CD4-positive, CD25-positive, alpha-beta regulatory T cell (primary cell): Measurements from ENCODE around the gene SLC37A2. TPM values are rescaled to one million over a fixed set of nuclear protein-coding genes. Genes with fewer than 3 reads are reported as not detected.
A peak's percentile ranks its signal among the peaks of the same experiment; 100 is the strongest.
"Not testable (repeated sequence)": the region's sequence is repeated elsewhere in the genome, so short reads cannot be mapped to it uniquely, and the experiment has no call there.

Experiments
- ATAC-seq, 2 donors: fragments of 150-1000 bp; cut with Tn5 transposase; one replicate each; pipeline ENCODE4 v1.10.0; 2021; ENCODE audit warnings: low read depth in 2 of 2, moderate number of reproducible peaks in 2 of 2, moderate library complexity in 1 of 2
- DNase-seq, 3 donors: peaks; one replicate each; pipeline versions ENCODE4 v3.0.0 to v3.0.0-alpha.2; 2012 to 2022; ENCODE audit warnings: mixed read lengths in 1 of 3
- H3K27ac ChIP-seq: one replicate; pipeline ENCODE4 v1.7.0; 2013; ENCODE audit warnings: mild to moderate bottlenecking, low read length; ENCODE audit not compliant: insufficient read depth, poor library complexity, severe bottlenecking
- H3K27me3 ChIP-seq: one replicate; pipeline ENCODE4 v1.7.0; 2013; ENCODE audit warnings: low read length; ENCODE audit not compliant: control insufficient read depth, insufficient read depth
- H3K36me3 ChIP-seq: one replicate; pipeline ENCODE4 v1.7.0; 2013; ENCODE audit warnings: mild to moderate bottlenecking, low read length, moderate library complexity; ENCODE audit not compliant: control insufficient read depth, insufficient read depth
- H3K4me1 ChIP-seq: 2 replicates; pipeline ENCODE4 v1.7.0; 2013; ENCODE audit warnings: mild to moderate bottlenecking, low read length; ENCODE audit not compliant: insufficient read depth, control insufficient read depth, poor library complexity, severe bottlenecking
- H3K4me3 ChIP-seq: one replicate; pipeline ENCODE4 v1.7.0; 2013; ENCODE audit warnings: low read depth, mild to moderate bottlenecking, low read length, moderate library complexity
- H3K9me3 ChIP-seq, 2 experiments: 1 replicate in 1 of 2; 2 replicates in 1 of 2; pipeline ENCODE4 v1.7.0; 2013; ENCODE audit warnings: low read length in 2 of 2, mild to moderate bottlenecking in 1 of 2, moderate library complexity in 1 of 2; ENCODE audit not compliant: control insufficient read depth in 2 of 2
- H3K27ac Mint-ChIP-seq, 3 donors: one replicate each; pipeline ENCODE4 v1.8.0; 2020 to 2022; ENCODE audit warnings: mild to moderate bottlenecking in 3 of 3, mixed read lengths in 3 of 3, moderate library complexity in 2 of 3
- H3K27me3 Mint-ChIP-seq: one replicate; pipeline ENCODE4 v1.8.0; 2022; ENCODE audit warnings: mild to moderate bottlenecking, mixed read lengths
- H3K36me3 Mint-ChIP-seq: one replicate; pipeline ENCODE4 v1.8.0; 2020; ENCODE audit warnings: mixed read lengths
- H3K4me1 Mint-ChIP-seq, 4 donors: one replicate each; pipeline ENCODE4 v1.8.0; 2020 to 2022; ENCODE audit warnings: mixed read lengths in 4 of 4, mild to moderate bottlenecking in 1 of 4
- H3K4me3 Mint-ChIP-seq, 4 donors: one replicate each; pipeline ENCODE4 v1.8.0; 2020 to 2022; ENCODE audit warnings: mild to moderate bottlenecking in 4 of 4, mixed read lengths in 4 of 4, moderate library complexity in 3 of 4
- H3K9me3 Mint-ChIP-seq, 7 donors: one replicate each; pipeline ENCODE4 v1.8.0; 2020 to 2022; ENCODE audit warnings: mixed read lengths in 7 of 7, mild to moderate bottlenecking in 3 of 7, moderate library complexity in 2 of 7
- polyA plus RNA-seq, 4 donors: library from polyadenylated mRNA; unstranded; fragments of 300-500 nt; fragmentation: Illumina TruSeq; gene quantifications; one replicate each; pipeline ENCODE4 v1.2.3, GENCODE V29; 2021
- total RNA-seq: library from RNA; stranded (reverse); gene quantifications from one replicate; pipeline ENCODE4 v1.2.3, GENCODE V29; 2022

SLC37A2 gene
- total and polyA plus RNA-seq, 5 donors from 2014 or later = 0.17 to 0.41 (median 0.24) TPM; not detected in 2

DNA sequence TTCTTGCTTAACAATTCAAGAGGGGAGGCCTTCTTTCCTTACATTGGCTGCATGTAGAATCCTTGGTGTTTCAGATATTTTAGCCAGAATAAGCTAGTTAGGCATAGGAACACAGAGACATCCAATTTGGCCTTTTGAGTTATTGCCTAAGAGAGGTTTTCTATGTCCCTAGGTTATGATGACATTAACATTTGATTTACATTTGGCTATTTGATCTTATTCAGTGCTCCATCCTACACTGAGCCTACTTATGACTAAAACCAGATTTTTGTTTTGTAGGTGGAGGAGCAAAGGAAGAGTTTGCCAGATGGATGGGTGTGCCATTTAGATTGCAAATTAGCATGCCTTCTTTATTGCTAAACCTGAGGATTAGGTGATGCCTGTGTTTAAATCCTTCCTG, 11.1 kb upstream of the SLC37A2 start:
- ATAC-seq (no peak), DNase-seq (no peak)
- H3K9me3 Mint-ChIP-seq = peaks cover 0 to 2% (median 0%) of the 10 kb centered on the region in 7 donors
- no peaks in the 10 kb centered on the region for H3K36me3 Mint-ChIP-seq
- Histone ChIP-seq H3K27ac (no peak overlapping the region), H3K9me3 (no peaks in the 10 kb centered on the region), H3K27me3 (no peaks in the 10 kb centered on the region), H3K4me1 (no peaks in the 10 kb centered on the region), H3K36me3 (no peaks in the 10 kb centered on the region), H3K4me3 (no peak overlapping the region)
- H3K27ac Mint-ChIP-seq = no peak overlapping the region
- H3K4me3 Mint-ChIP-seq = no peak overlapping the region
- no peaks in the 10 kb centered on the region for H3K4me1 Mint-ChIP-seq
- no peaks in the 10 kb centered on the region for H3K27me3 Mint-ChIP-seq

DNA sequence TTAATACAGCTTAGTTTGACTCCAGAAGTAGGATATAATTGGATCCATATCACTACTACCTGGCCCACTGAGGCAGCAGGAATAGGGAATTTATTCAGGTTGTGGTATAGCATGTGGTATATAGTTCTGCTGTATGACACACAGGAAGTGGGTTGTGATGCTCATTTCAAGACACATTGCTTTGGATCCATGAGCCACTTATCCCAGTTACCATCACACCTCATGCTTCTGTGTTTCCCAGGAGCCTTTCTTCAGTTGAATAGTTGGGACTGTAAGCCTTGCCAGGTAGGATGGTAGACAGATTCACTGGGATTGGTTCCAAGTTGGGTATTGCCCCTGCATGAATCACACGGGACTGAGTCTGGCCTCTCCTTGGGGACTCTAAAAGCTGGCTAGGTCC, 9.9 kb upstream of the SLC37A2 start:
- Mint-ChIP-seq H3K27me3 (no peaks in the 10 kb centered on the region), H3K9me3 (peaks cover 0 to 3% (median 0%) of the 10 kb centered on the region in 7 donors), H3K4me3 (no peak overlapping the region), H3K27ac (no peak overlapping the region), H3K36me3 (no peaks in the 10 kb centered on the region), H3K4me1 (no peaks in the 10 kb centered on the region)
- Histone ChIP-seq H3K4me1 (no peaks in the 10 kb centered on the region), H3K9me3 (no peaks in the 10 kb centered on the region), H3K27ac (no peak overlapping the region), H3K36me3 (no peaks in the 10 kb centered on the region), H3K4me3 (no peak overlapping the region), H3K27me3 (no peaks in the 10 kb centered on the region)
- ATAC-seq (no peak), DNase-seq (no peak)

DNA sequence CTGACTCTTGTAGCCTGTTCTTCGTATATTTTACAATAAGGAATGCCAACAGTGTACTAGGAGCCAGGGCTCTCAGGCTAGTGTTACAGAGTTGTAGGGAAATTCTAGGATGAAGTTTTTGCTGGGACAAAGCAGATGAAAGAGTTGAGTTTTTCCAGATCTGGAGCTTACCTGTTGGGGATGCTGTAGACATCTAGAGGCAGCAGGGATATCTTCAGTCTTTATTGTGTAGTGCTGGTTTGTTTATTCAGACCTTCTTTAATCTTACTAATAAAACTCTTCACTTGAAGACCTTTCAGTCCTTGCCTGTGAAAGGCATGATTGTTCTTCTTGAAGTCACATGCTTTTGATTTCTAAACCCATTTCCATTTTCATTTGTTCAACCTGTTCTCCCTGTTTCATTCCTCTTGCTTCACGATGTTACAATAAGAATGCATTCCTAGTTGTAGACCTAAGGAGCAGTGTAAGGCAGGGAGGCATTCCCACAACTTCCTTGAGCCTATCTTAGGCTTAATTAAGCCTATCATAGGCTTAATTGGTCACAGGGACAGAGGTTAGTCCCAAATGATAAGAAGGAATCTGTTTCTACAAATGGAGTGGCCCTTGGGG, 7.9 kb upstream of the SLC37A2 start:
- no peak overlapping the region for H3K27ac ChIP-seq
- H3K9me3 Mint-ChIP-seq = peaks cover 0 to 3% (median 0%) of the 10 kb centered on the region in 7 donors
- H3K27ac Mint-ChIP-seq = no peak overlapping the region
- no peaks in the 10 kb centered on the region for H3K9me3 ChIP-seq
- no peak for ATAC-seq
- H3K4me3 ChIP-seq = no peak overlapping the region
- no peaks in the 10 kb centered on the region for H3K4me1 ChIP-seq
- H3K36me3 ChIP-seq = no peaks in the 10 kb centered on the region
- DNase-seq = no peak
- H3K27me3 Mint-ChIP-seq = no peaks in the 10 kb centered on the region
- H3K27me3 ChIP-seq = no peaks in the 10 kb centered on the region
- H3K4me1 Mint-ChIP-seq = no peaks in the 10 kb centered on the region
- H3K36me3 Mint-ChIP-seq = no peaks in the 10 kb centered on the region
- peak overlapping the region in 1 of 4 donors; percentile 43 for H3K4me3 Mint-ChIP-seq

DNA sequence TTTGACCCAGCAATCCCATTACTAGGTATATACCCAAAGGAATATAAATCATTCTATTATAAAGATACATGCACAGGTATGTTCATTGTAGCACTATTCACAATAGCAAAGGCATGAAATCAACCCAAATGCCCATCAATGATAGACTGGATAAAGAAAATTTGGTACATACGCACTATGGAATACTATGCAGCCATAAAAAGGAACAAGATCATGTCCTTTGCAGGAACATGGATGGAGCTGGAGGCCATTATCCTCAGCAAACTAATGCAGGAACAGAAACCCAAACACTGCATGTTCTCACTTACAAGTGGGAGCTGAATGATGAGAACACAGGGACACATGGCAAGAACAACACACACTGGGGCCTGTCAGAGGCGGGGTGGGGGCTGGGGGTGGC, 7.0 kb upstream of the SLC37A2 start:
- H3K27ac Mint-ChIP-seq, ATAC-seq, H3K9me3 Mint-ChIP-seq: not testable (repeated sequence)

DNA sequence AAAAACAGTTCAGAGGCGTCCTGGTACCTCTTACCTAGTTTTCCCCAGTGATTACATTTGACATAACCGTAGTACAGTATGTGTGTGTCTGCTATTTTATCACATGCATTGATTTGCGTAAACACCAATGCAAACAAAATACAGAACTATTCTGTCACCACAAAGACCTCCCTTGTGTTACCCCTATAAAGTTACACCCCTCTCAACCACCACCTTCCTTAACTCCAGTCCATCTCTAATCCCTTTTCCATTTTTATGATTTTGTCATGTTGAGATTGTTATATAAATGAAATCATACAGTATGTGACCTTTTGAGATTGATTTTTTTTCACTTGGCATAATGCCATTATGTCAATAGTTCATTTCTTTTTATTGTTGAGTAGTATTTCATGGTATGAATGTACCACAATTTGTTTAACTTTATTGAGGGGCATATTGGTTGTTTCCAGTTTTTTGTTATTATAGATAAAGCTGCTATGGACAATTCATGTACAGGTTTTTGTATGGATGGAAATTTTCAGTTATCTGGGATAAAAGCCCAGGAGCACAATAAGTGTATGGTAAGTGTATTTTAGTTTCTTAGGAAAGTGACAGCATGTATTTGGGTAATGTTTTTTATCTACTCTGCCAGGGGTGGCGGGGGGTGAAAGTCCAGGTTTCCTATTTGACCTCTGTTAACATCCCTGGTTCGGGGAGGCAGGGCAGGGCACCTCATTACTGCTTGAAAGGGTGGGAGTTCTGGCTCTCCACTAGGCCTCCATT, 6.0 kb upstream of the SLC37A2 start:
- Mint-ChIP-seq H3K4me3 (no peak overlapping the region), H3K9me3 (peaks cover 0 to 3% (median 0%) of the 10 kb centered on the region in 7 donors), H3K4me1 (peaks cover 0 to 2% (median 0%) of the 10 kb centered on the region in 4 donors), H3K27ac (peak overlapping the region in 1 of 3 donors; percentile 50), H3K27me3 (peaks cover 6% of the 10 kb centered on the region), H3K36me3 (no peaks in the 10 kb centered on the region)
- Histone ChIP-seq H3K27ac (no peak overlapping the region), H3K9me3 (no peaks in the 10 kb centered on the region), H3K36me3 (no peaks in the 10 kb centered on the region), H3K4me1 (no peaks in the 10 kb centered on the region), H3K4me3 (no peak overlapping the region), H3K27me3 (peaks cover 4% of the 10 kb centered on the region)
- no peak for DNase-seq
- no peak for ATAC-seq

More for the DNA sequence above, 7.0 kb upstream of the SLC37A2 start:
- H3K27me3 ChIP-seq, H3K4me1 Mint-ChIP-seq, DNase-seq, H3K4me3 ChIP-seq, H3K36me3 Mint-ChIP-seq, H3K9me3 ChIP-seq, H3K4me1 ChIP-seq, H3K27me3 Mint-ChIP-seq, H3K27ac ChIP-seq, H3K4me3 Mint-ChIP-seq, H3K36me3 ChIP-seq: not testable (repeated sequence)

DNA sequence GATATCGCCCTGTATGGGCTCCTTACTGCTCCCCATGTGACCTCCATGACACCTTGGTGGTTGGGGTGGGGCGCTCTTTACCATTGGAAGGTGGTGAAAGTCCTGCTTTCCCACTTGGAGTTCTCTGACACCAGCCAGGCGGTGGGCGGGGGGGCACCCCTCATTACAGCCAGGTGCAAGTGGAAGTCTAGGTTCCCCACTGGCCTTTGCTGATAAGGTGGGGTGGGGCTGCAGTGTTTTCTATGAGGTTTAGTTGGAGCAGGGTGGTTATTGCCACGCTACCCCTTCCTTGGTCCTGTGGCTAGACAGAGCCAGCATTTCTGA, 5.5 kb upstream of the SLC37A2 start:
- no peaks in the 10 kb centered on the region for H3K36me3 Mint-ChIP-seq
- Histone ChIP-seq H3K36me3 (no peaks in the 10 kb centered on the region), H3K4me3 (no peak overlapping the region), H3K27me3 (peaks cover 8% of the 10 kb centered on the region), H3K4me1 (no peaks in the 10 kb centered on the region), H3K9me3 (no peaks in the 10 kb centered on the region), H3K27ac (no peak overlapping the region)
- H3K27ac Mint-ChIP-seq = no peak overlapping the region
- peaks cover 0 to 3% (median 0%) of the 10 kb centered on the region in 7 donors for H3K9me3 Mint-ChIP-seq
- H3K4me3 Mint-ChIP-seq = no peak overlapping the region
- DNase-seq = no peak
- peaks cover 0 to 4% (median 1%) of the 10 kb centered on the region in 4 donors for H3K4me1 Mint-ChIP-seq
- ATAC-seq = no peak
- H3K27me3 Mint-ChIP-seq = peaks cover 11% of the 10 kb centered on the region

DNA sequence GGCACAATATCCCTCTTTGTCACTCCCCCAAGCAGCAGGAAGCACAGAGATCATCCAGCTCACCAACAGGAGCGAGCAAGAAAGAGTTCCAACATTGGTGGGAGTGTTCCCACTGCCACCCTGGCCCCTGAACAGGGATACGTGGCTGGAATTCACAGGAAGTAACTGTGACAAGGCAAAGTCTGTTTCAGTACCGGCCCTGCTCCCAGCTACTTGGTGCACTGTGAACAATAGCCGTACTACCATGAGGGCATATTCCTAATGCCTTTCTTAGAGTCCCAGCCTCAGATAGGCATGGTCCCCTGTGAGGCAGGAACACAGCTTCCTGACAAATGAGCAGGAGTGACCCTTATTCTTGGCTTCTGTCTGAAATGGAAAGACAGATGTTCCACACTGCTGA, 1.8 kb upstream of the SLC37A2 start:
- peaks cover 0 to 16% (median 3%) of the 10 kb centered on the region in 4 donors for H3K4me1 Mint-ChIP-seq
- H3K4me3 Mint-ChIP-seq = peak overlapping the region in 2 of 4 donors; percentile 0 to 23
- H3K36me3 ChIP-seq = no peaks in the 10 kb centered on the region
- peaks cover 0 to 3% (median 0%) of the 10 kb centered on the region in 7 donors for H3K9me3 Mint-ChIP-seq
- H3K27me3 ChIP-seq = peaks cover 24% of the 10 kb centered on the region
- no peaks in the 10 kb centered on the region for H3K36me3 Mint-ChIP-seq
- no peak overlapping the region for H3K4me3 ChIP-seq
- no peak for DNase-seq
- H3K27ac ChIP-seq = no peak overlapping the region
- no peak for ATAC-seq
- H3K4me1 ChIP-seq = peaks cover 10% of the 10 kb centered on the region
- no peaks in the 10 kb centered on the region for H3K9me3 ChIP-seq
- peaks cover 40% of the 10 kb centered on the region for H3K27me3 Mint-ChIP-seq
- H3K27ac Mint-ChIP-seq = no peak overlapping the region
